Thoracic aorta (tissue), 2 donors: ENCODE data around the gene SLCO3A1. TPM values are rescaled to one million over a fixed set of nuclear protein-coding genes. Genes with fewer than 3 reads are reported as not detected.

Source experiments
- ATAC-seq: fragments of 150-250 bp; one replicate; pipeline ENCODE4 v1.8.0; 2017; ENCODE audit warnings: low read depth; ENCODE audit not compliant: insufficient number of reproducible peaks, low FRiP score
- DNase-seq: peaks from one replicate; pipeline ENCODE4 v3.0.0-alpha.2; 2020; ENCODE audit warnings: low spot score
- H3K27ac ChIP-seq, 2 donors: fragments of 200-600 bp; sonication (generic); 1 replicate in 1 of 2; 2 replicates in 1 of 2; pipeline ENCODE4 v1.5.1; 2016; ENCODE audit warnings: mild to moderate bottlenecking in 2 of 2, moderate library complexity in 2 of 2
- H3K27me3 ChIP-seq: fragments of 200-600 bp; sonication (generic); replicated peaks from 2 replicates; pipeline ENCODE4 v1.6.0; 2016; ENCODE audit warnings: mild to moderate bottlenecking; ENCODE audit not compliant: insufficient read depth
- H3K36me3 ChIP-seq: fragments of 200-600 bp; sonication (generic); one replicate; pipeline ENCODE4 v1.5.1; 2016
- H3K4me1 ChIP-seq, 2 donors: fragments of 200-600 bp; sonication (generic); 1 replicate in 1 of 2; 2 replicates in 1 of 2; pipeline versions ENCODE4 v1.5.1 to v1.6.0; 2016; ENCODE audit warnings: low read depth in 2 of 2, mild to moderate bottlenecking in 1 of 2; ENCODE audit not compliant: control insufficient read depth in 1 of 2
- H3K4me3 ChIP-seq: fragments of 200-600 bp; sonication (generic); 2 replicates; pipeline ENCODE4 v1.5.1; 2016; ENCODE audit warnings: mild to moderate bottlenecking
- H3K9me3 ChIP-seq: fragments of 200-600 bp; sonication (generic); 2 replicates; pipeline ENCODE4 v1.5.1; 2016
- total RNA-seq, 2 donors: library from RNA; depleted of rRNA; stranded (reverse); fragments of >200 nt; gene quantifications; one replicate each; pipeline versions ENCODE4 v1.1.0 to v1.2.3, GENCODE V29; 2016
- TF ChIP-seq, protein P1 (sequence below): fragments of 200-600 bp; sonication (generic); IDR thresholded peaks from one replicate; pipeline ENCODE4 v1.5.1; 2019; ENCODE audit warnings: antibody characterized with exemption

The SLCO3A1 gene
- total RNA-seq, 2 donors from 2014 or later, result 16.5 to 39.1 TPM

DNA sequence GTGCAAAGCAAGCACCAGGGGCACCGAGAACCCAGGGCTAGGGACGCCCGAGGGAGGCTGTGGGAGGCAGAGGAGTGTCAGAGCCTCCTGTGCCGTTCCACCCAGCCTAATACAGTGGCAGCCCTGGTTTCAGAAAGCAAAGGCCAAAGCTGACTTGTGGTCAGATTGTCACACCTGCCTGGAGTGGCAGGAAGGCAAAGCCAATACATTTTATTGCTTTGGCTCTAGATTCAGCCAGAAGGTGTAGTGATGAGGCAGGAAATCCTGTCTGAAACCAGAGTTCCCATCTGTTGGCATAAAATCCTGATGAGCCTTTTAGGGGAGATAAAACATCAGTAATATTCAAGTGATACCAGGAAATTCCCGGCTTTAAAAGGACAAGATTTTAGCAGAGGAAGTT is 168.3 kb downstream of the SLCO3A1 start:
- Histone ChIP-seq H3K9me3 (no peaks in the 10 kb centered on the region), H3K4me3 (no peak overlapping the region), H3K27ac (peak overlapping the region; percentile 42 to 58), H3K27me3 (no peaks in the 10 kb centered on the region), H3K4me1 (peaks cover 39 to 71% of the 10 kb centered on the region in 2 donors), H3K36me3 (no peaks in the 10 kb centered on the region)
- DNase-seq, result no peak
- no peak for ATAC-seq
- TF ChIP-seq, protein P1, sequence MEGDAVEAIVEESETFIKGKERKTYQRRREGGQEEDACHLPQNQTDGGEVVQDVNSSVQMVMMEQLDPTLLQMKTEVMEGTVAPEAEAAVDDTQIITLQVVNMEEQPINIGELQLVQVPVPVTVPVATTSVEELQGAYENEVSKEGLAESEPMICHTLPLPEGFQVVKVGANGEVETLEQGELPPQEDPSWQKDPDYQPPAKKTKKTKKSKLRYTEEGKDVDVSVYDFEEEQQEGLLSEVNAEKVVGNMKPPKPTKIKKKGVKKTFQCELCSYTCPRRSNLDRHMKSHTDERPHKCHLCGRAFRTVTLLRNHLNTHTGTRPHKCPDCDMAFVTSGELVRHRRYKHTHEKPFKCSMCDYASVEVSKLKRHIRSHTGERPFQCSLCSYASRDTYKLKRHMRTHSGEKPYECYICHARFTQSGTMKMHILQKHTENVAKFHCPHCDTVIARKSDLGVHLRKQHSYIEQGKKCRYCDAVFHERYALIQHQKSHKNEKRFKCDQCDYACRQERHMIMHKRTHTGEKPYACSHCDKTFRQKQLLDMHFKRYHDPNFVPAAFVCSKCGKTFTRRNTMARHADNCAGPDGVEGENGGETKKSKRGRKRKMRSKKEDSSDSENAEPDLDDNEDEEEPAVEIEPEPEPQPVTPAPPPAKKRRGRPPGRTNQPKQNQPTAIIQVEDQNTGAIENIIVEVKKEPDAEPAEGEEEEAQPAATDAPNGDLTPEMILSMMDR, result no peak

DNA sequence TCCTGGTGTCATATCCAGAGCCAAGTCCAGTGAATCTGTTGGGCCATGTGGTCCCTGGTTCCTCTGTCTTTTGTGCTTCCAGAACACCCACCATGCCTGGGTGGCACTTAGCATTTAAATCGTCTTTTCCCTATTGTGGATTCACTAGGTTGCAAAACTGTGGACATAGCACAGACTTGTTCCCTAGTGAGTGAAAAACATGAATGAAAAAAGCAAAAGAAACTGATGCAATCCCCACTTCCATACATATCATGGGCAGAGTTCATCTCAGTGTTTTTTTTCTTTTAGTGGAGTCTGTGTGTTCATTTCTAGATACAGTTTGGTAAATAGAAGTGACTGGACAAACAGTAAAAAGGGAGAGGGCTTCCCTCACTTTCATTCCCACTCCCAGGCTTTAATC is 170.5 kb downstream of the SLCO3A1 start:
- H3K36me3 ChIP-seq, result no peaks in the 10 kb centered on the region
- no peaks in the 10 kb centered on the region for H3K9me3 ChIP-seq
- no peak overlapping the region for H3K27ac ChIP-seq
- peaks cover 48 to 84% of the 10 kb centered on the region in 2 donors for H3K4me1 ChIP-seq
- TF ChIP-seq, protein P1, result no peak
- H3K4me3 ChIP-seq, result no peak overlapping the region
- no peaks in the 10 kb centered on the region for H3K27me3 ChIP-seq
- DNase-seq (no peak), ATAC-seq (no peak)

DNA sequence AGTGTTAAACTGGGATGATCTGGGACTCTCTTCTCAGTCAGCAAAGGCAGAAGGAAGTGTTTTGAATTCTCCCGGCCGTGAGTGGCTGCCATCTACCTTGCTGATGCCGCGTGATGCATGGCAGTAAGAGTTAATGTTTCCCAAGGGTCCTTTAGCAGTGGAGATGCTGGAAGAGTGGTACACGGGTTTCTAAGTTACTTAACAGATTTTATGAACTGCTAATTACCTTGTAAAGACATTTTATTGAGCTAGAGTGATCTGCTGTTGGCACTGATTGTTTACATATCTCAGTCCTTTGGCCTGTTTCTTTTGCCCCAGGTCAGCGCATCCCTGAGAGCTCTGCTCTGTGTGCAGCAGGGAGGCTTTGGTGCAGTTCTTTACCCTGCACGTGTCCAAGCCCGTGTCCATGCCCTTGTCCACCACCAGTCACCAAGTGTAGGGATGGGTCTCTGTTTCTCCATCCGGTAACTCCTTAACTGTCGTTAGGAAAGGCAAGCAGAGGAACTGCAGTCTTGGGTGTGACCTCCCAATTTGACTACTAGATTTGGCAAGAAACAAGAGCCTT is 172.3 kb downstream of the SLCO3A1 start:
- H3K4me3 ChIP-seq, result no peak overlapping the region
- DNase-seq (no peak), ATAC-seq (no peak)
- H3K27me3 ChIP-seq, result no peaks in the 10 kb centered on the region
- TF ChIP-seq, protein P1, result no peak
- H3K36me3 ChIP-seq, result no peaks in the 10 kb centered on the region
- peaks cover 43 to 84% of the 10 kb centered on the region in 2 donors for H3K4me1 ChIP-seq
- H3K9me3 ChIP-seq, result no peaks in the 10 kb centered on the region
- no peak overlapping the region for H3K27ac ChIP-seq

DNA sequence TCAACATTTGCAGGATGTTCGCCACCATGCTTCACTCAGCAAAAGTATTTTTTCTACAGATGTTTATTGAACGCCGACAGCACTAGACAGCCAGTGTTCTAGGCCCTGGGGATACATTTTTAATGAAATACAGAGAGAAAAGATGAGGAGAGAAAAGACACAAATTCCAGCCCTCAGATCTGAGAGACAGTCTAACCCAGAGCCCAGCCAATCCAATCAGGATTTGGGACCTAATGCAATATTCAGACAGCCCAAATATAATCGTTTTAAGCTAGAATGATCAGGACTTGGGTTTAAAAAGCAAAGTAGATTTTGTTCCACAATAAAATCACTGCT is 174.8 kb downstream of the SLCO3A1 start:
- no peaks in the 10 kb centered on the region for H3K36me3 ChIP-seq
- ATAC-seq (no peak), DNase-seq (no peak)

DNA sequence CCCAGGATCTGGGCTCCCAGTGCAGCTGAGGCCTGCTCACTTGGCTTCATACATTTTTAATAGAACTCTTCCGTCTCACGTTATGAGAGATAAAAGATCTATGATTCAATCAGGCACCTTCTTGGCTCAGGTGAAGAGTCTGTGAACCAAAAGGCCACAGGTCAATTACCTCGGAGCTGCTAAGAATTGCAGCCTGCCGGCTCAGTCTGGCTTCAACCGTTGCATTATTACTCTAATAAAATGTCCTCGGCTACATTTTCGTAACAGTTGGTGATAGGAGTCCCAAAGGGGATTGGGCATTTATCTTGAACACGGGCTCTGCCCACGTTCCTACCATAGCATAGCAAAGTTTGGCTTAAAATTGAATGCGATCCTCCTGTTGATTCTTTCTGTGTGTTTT is 176.3 kb downstream of the SLCO3A1 start:
- Histone ChIP-seq H3K27ac (peak overlapping the region; percentile 85 to 87), H3K4me1 (peaks cover 29 to 88% of the 10 kb centered on the region in 2 donors), H3K9me3 (no peaks in the 10 kb centered on the region), H3K27me3 (no peaks in the 10 kb centered on the region), H3K36me3 (no peaks in the 10 kb centered on the region), H3K4me3 (peak overlapping the region; percentile 50)
- TF ChIP-seq, protein P1, result no peak
- ATAC-seq (no peak), DNase-seq (no peak)

More for the DNA sequence above, 174.8 kb downstream of the SLCO3A1 start:
- TF ChIP-seq, protein P1, result no peak
- H3K27me3 ChIP-seq, result no peaks in the 10 kb centered on the region
- no peaks in the 10 kb centered on the region for H3K9me3 ChIP-seq
- peak overlapping the region; percentile 50 for H3K4me3 ChIP-seq
- H3K27ac ChIP-seq, result peak overlapping the region; percentile 85 to 87
- peaks cover 28 to 80% of the 10 kb centered on the region in 2 donors for H3K4me1 ChIP-seq
